NCI-H128 (cell line): ENCODE data around the gene FUT1.
"Not testable (repeated sequence)": the region's sequence is repeated elsewhere in the genome, so short reads cannot be mapped to it uniquely, and the experiment has no call there.

Experiments used
- DNase-seq: peaks from one replicate; lab custom pipeline; 2025; ENCODE audit not compliant: unreplicated experiment; lab: John Stamatoyannopoulos, UW

The FUT1 gene

GRCh38 chr19:48752496-48753365 is at the start of gene FUT1:
Gene FUT1, minus strand, starts transcription at chr19:48752641. Its CDS starts 1,360 bp downstream, at chr19:48751281.
- DNase-seq = peak; percentile 94

DNA sequence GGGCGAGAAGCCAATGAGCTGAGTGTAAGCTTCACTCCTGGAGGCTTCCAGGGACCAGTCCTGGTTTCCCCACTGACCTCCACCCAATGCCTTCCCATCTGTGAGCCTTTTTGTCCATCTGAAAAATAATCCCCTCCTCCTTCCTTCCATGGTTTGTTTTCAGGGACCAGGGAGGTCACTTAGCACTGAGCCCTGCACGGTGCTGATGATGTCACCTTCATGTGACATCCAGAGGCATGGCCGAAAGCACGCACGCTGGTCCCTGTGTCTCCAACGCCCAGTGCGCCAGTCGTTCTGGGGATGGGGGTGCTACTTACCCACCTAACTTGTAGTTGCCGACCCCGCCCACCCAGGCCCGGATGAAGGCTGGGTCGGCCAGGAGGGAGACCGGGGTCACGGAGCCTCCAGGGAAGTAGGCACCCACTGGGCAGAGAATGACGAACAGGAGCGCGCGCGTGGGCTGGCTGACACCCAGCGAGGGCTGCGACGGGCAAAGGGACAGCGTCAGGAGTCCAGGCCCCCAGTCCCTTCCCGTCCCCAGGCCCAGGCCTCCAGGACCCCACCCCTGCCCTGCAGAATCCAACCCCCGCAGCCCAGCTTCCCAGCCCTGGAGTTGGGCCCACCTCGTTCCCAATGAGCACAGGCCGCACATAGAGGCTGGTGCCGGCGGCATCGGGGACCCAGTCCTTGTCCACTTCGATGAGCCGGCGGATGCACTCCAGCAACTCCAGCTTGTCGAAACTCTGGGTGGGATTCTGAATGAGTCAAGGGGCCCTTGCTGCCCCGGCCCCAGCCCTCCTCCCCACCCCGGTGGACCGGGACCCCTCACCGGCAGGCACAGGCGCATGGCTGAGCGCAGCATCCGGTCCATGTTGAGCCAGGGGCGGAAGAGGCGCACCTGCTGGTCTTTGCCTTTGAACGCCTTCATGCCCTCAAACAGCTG is 47.2 kb upstream of the FUT1 start:
- DNase-seq = no peak

DNA sequence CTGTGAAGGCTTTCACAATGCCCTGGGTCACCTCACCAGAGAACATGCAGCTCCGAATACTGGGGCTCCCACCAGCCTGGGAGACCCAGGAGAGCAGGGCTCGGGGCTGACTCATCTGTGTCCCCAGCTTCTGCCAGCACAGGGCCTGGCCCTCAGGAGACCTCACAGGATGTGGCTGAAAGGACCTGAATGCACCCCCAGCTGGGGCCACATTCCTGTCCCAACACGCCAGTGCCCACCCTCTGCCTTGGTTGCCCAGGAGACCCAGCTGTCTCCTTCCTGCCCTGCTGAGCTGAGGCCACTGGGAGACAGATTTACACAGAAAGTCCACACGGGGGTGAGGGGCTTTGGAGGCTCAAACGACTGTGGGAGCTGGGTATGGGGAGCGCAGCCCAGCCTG is 46.5 kb upstream of the FUT1 start:
- no peak for DNase-seq

DNA sequence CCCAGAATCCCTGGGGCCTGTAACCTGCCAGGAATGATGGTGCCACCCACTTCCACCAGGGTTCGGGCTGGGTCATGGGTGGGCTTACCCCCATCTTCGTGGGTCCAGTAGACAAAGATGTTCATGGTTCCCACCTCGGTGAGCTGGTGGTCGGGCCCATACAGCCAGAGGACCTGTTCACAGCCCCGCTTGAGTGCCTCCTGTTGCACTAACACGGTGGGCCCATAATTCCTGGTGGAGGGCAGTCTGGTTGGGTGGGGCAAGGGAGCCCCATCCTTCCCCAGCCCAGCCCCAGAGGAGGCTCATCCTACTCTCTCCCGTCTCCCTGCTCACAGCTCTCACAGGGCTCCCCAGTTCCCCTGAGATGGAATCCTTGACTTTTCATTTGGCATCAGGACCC is 44.7 kb upstream of the FUT1 start:
- DNase-seq = no peak

GRCh38 chr19:48796298-48797083 is 44.0 kb upstream of the FUT1 start:
- no peak for DNase-seq

DNA sequence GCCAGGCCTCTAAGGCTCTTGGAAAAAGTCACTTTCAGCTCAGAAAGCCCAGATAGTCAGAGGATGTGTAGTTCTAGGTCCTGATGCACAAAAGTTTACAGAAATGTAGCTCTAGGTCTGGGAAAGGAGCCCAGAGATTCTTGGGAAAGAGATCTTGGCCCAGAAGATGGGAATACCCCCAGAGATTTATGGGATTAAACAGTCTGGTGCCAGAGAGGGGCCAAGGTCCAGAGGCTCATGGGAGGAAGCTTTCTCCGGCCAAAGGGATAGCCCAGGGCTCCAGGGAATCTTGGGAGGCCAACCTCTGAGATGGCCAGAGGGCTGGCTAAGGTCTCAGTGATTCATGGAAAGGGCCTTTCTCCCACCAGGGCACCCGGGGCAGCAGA is 43.2 kb upstream of the FUT1 start:
- DNase-seq = no peak

GRCh38 chr19:48795055-48795684 is 42.7 kb upstream of the FUT1 start:
- DNase-seq = peak; percentile 94

- DNase-seq = no peak
Measured at GRCh38 chr19:48794291-48794690, 41.9 kb upstream of the FUT1 start.

DNA sequence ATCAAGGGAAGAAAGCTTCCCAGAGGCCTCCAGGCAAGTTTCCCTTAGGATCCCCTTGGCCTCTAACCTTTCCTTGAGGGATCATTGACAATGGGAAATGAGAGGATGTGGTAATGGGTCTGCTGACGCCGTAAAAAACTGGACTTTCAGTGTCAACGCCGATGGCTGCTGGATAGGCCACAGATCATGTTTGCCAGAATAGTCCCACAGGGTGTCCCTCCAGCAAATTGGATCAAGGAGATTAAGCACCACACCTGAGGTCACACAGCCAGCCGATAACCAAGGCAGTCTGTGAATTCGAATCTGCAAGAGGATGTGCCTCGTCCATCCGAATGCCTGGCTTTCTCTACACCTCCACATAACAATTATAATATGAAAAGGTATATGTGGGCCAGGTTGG is 40.8 kb upstream of the FUT1 start:
- DNase-seq = no peak

GRCh38 chr19:48787331-48787730 is 34.9 kb upstream of the FUT1 start:
- not testable (repeated sequence) for DNase-seq

DNA sequence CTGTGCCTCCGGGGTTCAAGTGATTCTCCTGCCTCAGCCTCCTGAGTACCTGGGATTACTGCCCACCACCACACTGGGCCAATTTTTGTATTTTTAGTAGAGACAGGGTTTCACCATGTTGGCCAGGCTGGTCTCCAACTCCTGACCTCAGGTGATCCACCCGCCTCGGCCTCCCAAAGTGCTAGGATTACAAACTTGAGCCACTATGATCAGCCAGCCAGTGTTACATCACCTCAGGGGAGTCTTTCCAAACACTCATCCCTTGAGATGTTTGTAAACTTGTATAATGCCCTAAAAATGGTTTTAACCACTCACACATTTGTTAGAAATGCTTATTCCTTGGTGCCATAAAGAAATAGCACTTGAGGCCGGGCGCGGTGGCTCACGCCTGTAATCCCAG is 34.0 kb upstream of the FUT1 start:
- DNase-seq = not testable (repeated sequence)

DNA sequence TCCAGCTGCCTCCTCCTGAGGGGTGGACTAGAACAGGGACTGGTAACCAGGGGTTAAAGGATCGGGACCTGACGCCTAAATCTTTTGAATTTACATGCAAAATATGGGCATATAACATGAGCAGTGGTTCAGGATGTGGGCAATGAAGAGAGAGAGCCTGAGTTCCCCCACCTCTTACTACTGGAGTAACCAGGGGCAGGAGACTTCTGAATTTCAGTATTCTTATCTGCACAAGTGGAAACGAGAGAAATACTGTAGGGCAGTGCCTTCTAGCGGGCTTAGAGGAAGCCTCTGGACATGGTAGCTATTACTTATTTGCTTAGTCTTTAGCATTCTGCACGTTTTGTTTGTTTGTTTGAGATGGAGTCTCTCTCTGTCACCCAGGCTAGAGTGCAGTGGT is 32.1 kb upstream of the FUT1 start:
- DNase-seq = no peak

DNA sequence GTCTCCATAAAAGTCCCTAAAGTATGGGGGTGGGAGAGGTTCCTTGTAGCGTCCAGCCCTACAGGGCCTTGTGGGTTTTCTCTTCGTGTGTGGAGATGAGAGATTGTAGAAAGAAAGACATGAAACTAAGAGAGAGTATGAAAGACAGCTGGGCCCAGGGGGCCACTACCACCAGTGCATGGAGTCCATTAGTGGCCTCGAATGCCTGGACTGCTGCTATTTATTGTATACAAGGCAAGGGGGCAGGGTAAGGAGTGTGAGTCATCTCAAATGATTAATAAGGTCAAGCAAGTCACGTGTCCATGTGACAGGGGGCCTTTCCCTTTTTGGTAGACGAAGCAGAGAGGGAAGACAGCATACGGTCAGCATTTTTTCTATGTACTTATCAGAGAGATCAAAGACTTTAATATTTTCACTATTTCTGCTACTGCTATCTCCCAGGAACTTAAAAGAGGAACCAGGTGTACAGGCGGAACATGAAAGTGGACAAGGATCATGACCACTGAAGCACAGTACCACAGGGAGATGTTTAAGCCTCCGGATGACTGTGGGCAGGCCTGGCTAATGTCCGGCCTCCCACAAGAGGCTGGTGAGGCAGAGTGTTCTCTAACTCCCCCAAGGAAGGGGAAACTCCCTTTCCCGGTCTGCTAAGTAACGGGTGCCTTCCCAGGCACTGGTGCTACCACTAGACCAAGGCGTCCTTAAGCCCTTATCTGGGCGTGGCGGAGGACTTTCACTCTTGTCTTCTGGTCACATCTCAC is 28.4 kb upstream of the FUT1 start:
- no peak for DNase-seq

DNA sequence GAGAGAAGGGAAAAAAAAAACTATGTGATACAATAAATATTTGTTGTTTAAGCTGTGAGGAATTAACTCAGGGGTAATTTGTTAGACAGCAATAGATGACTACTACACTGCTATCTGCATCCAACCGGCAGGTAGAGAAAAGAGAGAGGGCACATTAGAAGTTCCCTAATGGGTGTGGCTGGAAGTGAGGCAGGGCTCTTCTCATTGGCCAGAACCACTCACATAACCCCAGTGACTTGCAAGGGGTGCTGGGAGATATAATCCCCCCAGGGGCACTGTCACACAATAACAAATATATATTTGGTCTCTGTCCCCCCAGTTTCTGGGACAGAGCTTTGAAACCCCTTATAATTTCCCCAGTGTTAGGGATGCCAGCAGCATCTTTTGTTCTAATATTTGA is 27.2 kb upstream of the FUT1 start:
- no peak for DNase-seq

GRCh38 chr19:48777720-48778119 is 25.3 kb upstream of the FUT1 start:
- no peak for DNase-seq

- DNase-seq = no peak
Measured at GRCh38 chr19:48777139-48777538, 24.7 kb upstream of the FUT1 start.

DNA sequence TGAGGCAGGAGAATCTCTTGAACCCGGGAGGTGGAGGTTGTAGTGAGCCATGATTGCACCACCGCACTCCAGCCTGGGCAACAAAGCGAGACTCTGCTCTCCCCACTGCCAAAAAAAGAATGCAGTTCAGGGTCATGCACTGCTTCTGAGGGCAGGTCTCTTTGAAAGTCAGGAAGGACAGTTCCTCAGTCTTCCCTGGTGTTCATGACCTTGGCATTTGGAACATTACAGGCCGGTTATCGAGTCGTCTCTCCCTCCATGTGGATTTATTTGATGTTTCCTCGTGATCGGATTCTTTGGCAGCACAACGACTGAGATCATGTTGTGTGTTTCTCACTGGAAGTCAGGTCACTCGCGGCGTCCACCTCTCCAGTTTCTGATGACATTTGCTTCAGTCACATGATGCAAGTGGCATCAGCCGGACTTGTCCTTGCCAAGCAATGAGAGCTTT is 20.1 kb upstream of the FUT1 start:
- no peak for DNase-seq

- DNase-seq = no peak
Measured at GRCh38 chr19:48770734-48771472, 18.5 kb upstream of the FUT1 start.

DNA sequence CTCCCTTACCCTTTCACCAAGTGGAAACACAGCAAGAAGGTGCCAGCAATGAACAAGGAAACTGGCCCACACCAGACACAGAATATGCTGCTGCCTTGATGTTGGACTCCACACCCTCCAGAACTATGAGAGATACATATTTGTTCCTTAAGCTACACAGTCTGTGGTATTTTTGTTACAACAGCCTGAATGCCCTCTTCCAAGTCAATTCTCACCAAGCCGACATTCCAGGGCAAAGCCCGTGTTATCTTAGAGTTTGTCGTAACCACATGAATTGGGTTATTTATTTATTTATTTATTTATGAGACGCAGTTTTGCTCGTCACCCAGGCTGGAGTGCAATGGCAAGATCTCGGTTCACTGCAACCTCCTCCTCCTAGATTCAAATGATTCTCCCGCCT is 17.8 kb upstream of the FUT1 start:
- no peak for DNase-seq
